CD4-positive, alpha-beta T cell treated with Interferon alpha-2 for 1 hour (primary cell): Measurements from ENCODE around the gene SUGCT.

Source experiments
- DNase-seq, 2 donors: peaks; one replicate each; pipeline ENCODE4 v3.0.0-alpha.2; 2020 to 2022

SUGCT gene

DNA sequence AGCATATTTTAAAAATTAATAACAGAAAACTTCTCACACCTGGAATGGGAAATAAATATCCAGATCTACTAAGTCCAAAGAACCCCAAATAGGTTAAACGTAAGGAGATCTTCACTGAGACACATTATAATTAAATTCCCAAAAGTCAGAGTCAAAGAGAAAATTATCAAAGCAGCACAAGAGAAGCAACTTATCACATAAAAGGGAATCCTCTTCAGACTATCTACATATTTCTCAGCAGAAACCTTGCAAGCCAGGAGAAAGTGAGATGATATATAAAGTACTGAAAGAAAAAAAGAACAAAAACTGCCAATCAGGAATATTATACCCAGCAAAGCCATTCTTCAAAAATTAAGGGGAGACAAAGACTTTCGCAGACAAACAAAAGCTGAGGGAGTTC is 756.4 kb downstream of the SUGCT start:
- DNase-seq: no peak

GRCh38 chr7:40899151-40899550 is 764.3 kb downstream of the SUGCT start:
- DNase-seq: no peak

DNA sequence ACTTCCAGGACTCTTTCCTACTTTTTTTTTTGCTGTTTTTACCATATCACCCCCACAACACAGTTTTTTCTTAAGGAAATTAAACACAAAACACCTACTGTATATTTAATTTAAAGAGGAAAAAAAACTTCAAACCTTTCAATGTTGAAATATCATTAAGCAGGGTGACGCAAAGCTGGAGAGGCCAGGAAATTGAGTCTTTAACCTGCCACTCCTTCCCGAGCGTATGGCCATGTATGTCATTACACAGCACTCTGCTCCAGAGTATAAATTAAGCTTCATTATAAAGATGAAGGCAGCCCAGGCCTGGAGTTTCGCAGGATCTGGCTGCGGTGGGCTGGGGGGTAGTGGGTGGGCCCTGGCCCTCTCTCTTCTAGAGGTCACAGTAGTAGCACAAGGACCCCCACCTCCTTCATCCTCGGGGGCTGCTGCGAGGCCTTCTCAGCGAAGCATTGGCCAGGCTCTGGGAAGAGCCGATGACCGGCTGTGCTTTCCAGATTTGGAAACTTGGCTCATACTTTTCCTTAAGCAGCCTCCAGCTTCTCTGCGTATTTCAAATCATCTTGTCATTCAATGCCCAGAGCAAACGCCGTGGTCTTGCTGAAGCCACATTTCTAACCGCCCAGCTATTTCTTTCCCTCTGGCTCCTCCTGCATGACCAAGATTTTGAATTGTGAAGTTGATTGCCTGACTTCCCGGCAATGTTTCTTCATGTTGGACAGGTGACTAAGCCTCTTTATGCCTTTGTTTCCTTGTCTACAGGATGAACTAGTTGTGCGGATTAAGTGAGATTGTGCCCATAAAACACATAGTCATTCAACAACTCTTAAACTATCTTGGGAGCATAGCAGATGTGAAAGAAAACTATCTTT is 765.1 kb downstream of the SUGCT start:
- no peak for DNase-seq

DNA sequence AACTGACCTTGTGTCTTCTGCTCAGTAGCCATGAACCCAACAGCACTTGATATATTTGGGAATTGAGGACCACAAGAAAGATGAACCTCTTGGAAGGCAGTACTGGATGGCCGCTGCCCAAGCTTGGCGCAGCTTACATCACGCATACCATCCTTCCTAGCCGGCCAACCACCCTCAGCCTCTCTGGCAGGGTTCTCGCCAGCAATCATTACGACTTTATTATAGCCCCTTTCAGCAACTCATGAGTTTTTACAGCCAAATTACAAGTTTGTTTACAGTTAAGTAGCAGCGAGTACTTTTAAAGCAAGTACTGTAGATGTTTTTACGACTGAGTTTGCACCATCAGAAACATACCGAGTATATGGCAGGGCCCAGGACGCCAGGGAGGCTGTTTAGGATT is 769.1 kb downstream of the SUGCT start:
- no peak for DNase-seq

GRCh38 chr7:40907286-40907685 is 772.5 kb downstream of the SUGCT start:
- no peak for DNase-seq

- no peak for DNase-seq
Measured at GRCh38 chr7:40909346-40909980, 774.7 kb downstream of the SUGCT start.
